ENCODE results near the gene ASPHD1. TPM values are rescaled to one million over a fixed set of nuclear protein-coding genes. Genes with fewer than 3 reads are reported as not detected.

Gene ASPHD1
- total and polyA plus RNA-seq, 2 of the 4 experiments (the other 2 are of a cell fraction) = 4.1 to 14.5 TPM

DNA sequence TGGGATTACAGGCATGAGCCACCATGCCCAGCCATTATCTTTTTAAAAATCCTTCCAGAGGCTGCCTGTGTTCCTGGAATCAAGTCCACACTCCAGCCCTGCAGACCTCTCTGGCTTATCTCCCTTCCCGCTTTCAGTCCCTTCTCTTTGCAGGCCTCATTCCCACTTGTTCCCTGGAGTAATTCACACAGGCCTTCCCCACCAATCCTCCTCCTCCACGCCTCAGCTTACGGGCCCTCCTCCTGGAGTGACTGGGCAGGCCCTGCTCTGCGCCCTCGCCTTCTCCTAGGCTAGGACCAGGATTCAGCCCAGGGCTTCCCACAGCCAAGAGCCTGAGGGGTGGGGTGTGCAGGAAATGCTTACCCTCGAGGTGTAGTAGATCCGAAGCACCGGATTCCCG, 40.1 kb upstream of the ASPHD1 start:
- H3K27ac ChIP-seq (ENCODE audit: insufficient read depth, low read length) = no peak overlapping the region
- no peak overlapping the region for H2BK20ac ChIP-seq (ENCODE audit: low read depth, low read length)
- H4K20me1 ChIP-seq (ENCODE audit: insufficient read depth, low read length) = no peaks in the 10 kb centered on the region; the same call in 1 of the 2 replicates
- in situ Hi-C loops (cut with MboI; ENCODE audit: low sequenced_read_pairs) = no loop called here
- no peak overlapping the region for H4K5ac ChIP-seq (ENCODE audit: low read depth, low read length)
- H3K9ac ChIP-seq (ENCODE audit: low read depth, low read length) = no peak overlapping the region
- peaks cover 9% of the 10 kb centered on the region for H3K9me1 ChIP-seq (ENCODE audit: insufficient read depth, low read length)
- no peak overlapping the region for H4K91ac ChIP-seq (ENCODE audit: insufficient read depth, low read depth, low read length)
- no peak overlapping the region for H3K4me2 ChIP-seq (ENCODE audit: low read depth, low read length)
- no peak overlapping the region for H3K4me3 ChIP-seq (ENCODE audit: insufficient read depth, low read depth, low read length)
- no peak overlapping the region for H3K4ac ChIP-seq (ENCODE audit: low read depth, low read length)
- peaks cover 7 to 30% of the 10 kb centered on the region in 2 experiments; a peak in 3 of 4 replicates for H3K79me1 ChIP-seq (ENCODE audit: low read depth in 1 of 2, low read length in 2 of 2)
- intact Hi-C loops (cut with micrococcal nuclease) = loop anchor here (5.0 kb wide), 1 partner anchor 38 kb away; the partner anchor contains the start of gene MVP
- no peak overlapping the region for H2AK9ac ChIP-seq (replicated peaks; ENCODE audit: low read depth, low read length, poor library complexity)
- H3K18ac ChIP-seq (ENCODE audit: low read depth, low read length) = no peak overlapping the region
- CTCF ChIA-PET = no interaction called here
- no peak overlapping the region for H2AFZ ChIP-seq (replicated peaks; ENCODE audit: low read length, poor library complexity)
- no peaks in the 10 kb centered on the region for H3K9me3 ChIP-seq (ENCODE audit: control insufficient read depth, insufficient read depth, low read length)
- ATAC-seq (ENCODE audit: low read depth) = no peak
- H3K4me1 ChIP-seq (ENCODE audit: control insufficient read depth, insufficient read depth, low read length) = peaks cover 4% of the 10 kb centered on the region; the same call in 1 of the 2 replicates
- POLR2A ChIA-PET (ENCODE audit: unreplicated experiment) = no interaction called here
- TF ChIP-seq CHD1 (IDR thresholded peaks at IDR 0.05; ENCODE audit: low read depth, low read length) (no peak), CTCF (conservative IDR thresholded peaks at IDR 0.05; ENCODE audit: low read depth, low read length) (no peak), FOS (IDR thresholded peaks at IDR 0.05; ENCODE audit: low read depth, low read length) (no peak), RAD21 (IDR thresholded peaks at IDR 0.05; ENCODE audit: low read length) (no peak), CEBPB (IDR thresholded peaks at IDR 0.05; ENCODE audit: low read depth, low read length) (no peak), POLR2A (IDR thresholded peaks at IDR 0.05; ENCODE audit: low read depth, low read length) (no peak), RCOR1 (IDR thresholded peaks at IDR 0.05; ENCODE audit: insufficient replicate concordance, low read length) (no peak), MAFK (IDR thresholded peaks at IDR 0.05; ENCODE audit: low read depth, low read length) (no peak)
- TF ChIP-seq, protein P1, sequence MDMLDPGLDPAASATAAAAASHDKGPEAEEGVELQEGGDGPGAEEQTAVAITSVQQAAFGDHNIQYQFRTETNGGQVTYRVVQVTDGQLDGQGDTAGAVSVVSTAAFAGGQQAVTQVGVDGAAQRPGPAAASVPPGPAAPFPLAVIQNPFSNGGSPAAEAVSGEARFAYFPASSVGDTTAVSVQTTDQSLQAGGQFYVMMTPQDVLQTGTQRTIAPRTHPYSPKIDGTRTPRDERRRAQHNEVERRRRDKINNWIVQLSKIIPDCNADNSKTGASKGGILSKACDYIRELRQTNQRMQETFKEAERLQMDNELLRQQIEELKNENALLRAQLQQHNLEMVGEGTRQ (IDR thresholded peaks at IDR 0.05; ENCODE audit: low read depth, low read length) = no peak
- no peak overlapping the region for H2AK5ac ChIP-seq (ENCODE audit: low read depth, low read length)
- H3K23ac ChIP-seq (ENCODE audit: low read depth, low read length) = no peak overlapping the region
- H2BK15ac ChIP-seq (ENCODE audit: low read depth, low read length) = no peak overlapping the region
- H3K36me3 ChIP-seq (ENCODE audit: control insufficient read depth, insufficient read depth, low read length) = peaks cover 22% of the 10 kb centered on the region
- no peak overlapping the region for H2BK120ac ChIP-seq (ENCODE audit: low read depth, low read length)
- dilution Hi-C loops (cut with HindIII; ENCODE audit: low sequenced_read_pairs, unreplicated experiment) = no loop called here
- no CpG with 5 or more reads among the region's 9 CpGs for WGBS, 2 experiments (ENCODE audit: extremely low coverage in 2 of 2, insufficient read length in 1 of 2)
- H3K56ac ChIP-seq (ENCODE audit: extremely low read depth, insufficient read depth, low read length) = no peak overlapping the region
- H4K8ac ChIP-seq (ENCODE audit: low read depth in 2 of 2, low read length in 2 of 2) = no peak overlapping the region
- no TSS peak for BruUV-seq (replicated peaks)
- H3K14ac ChIP-seq (replicated peaks; ENCODE audit: low read depth, low read length) = no peak overlapping the region
- H2BK5ac ChIP-seq (ENCODE audit: low read depth, low read length, poor library complexity, severe bottlenecking) = no peak overlapping the region
- H3K27me3 ChIP-seq (ENCODE audit: control insufficient read depth, insufficient read depth, low read length) = no peaks in the 10 kb centered on the region
- DNase-seq = no peak

All from IMR-90 (cell line).